Iris pigment epithelial cell (primary cell): ENCODE data around the gene TEAD1.
A peak's percentile ranks its signal among the peaks of the same experiment; 100 is the strongest.

Experiments
- DNase-seq: peaks from one replicate; pipeline ENCODE4 v3.0.0-alpha.2; 2011; ENCODE audit warnings: low read depth

The TEAD1 gene

DNA sequence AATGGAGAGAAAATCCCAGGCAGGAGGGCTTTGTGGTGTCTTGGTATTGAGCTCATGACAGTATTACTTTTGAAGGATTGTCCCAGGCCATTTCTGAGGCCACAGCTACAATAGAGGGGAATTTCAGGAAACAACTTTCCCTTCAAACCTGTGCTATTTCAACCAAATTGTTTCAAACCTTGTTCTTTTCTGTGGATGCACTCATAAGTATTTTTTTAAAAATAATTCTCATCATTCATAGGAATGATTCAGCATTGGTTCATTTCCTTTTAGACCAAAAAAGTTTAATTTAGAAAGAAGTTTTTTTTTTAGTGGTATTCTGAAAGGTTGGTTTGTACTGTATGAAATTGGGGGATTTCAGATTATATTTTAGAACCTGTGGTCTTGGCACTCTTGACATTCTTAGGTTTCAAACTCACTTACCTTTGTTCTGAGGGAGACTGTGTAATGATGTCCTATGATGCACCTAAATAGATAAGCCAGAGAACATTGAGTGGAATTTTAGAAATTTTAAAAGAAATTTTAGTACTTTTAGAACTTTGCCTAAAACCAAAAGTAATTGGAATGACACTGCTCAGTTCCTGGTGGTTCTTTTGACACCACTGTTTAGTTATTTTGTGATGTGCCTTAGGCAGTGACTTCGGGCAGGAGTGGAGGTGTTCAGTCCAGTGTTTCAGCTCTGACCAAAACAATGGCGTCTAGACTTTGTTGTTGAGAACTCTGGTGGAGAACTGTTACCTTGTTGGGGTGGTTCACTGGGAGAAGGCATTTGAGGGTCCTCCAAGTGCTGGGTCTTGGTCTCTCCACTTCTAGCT, 12.2 kb downstream of the TEAD1 start:
- no peak for DNase-seq

GRCh38 chr11:12687216-12687623, 13.0 kb downstream of the TEAD1 start:
- no peak for DNase-seq

DNA sequence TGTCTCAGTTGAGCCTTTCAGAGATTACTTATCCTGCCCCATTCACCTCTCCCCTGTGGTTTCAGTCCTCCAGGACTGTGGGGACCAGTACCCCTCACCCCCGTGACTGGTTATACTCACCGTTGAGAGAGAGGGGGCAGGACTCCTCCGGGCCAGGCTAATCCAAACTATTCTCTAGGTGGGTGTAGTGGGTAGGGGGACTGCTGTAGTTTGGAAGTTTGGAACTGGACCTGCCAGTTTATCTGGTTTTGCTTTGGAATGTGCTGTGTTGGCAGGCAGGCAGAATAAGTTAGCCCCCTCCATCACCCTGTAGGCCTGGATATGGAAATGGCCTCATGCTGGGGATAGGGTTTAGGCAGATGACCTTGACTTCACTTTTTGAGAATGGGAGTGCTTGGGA, 13.5 kb downstream of the TEAD1 start:
- DNase-seq = no peak

DNA sequence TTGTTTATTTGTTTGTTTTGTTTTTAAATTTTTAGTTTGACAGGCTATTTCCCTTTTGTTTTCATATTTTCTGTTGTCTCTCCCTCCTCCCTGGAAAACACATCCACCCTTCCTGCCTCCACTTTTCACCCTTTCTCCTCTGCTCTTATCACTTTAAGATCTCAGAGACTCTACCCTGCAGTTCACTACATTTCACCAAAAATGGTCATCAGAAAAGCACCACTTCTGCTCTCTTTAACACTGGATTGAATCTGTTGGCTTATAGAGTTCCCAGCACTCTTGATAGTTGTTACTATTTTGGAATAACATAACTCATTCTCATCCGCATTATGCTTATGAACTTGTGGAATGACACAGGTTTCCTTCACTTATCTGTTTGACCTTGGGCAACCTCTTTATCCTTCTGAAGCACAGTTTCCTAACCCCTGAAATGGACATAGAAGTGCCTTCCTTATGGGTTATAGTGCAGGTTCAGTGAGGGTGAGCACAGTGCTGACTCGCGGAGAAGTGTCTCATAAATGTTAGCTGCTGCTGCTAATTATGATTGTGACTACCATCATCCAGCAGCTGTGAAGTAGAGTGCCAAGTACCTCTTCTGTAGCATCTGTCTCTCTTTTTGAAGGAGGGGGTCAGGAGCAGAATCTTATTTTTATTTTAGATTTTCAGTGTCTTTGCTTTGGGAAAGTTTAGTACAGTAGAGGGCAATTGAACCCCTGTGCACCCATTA, 15.0 kb downstream of the TEAD1 start:
- no peak for DNase-seq

DNA sequence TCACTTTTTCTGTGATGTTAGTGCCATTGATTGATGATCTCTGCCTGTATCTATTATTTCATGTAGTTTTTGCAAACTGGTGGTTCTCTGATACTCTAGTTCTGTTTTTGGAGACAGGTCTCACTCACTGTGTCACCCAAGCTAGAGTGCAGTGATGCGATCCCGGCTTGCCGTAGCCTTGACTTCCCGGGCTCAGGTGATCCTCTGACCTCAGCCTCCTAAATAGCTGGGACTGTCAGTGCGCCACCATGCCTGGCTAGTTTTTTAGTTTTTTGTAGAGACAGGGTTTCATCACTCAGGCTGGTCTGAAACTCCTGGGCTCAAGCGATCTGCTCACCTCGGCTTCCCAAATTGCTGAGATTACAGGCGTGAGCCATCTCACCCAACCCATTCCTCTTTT, 16.4 kb downstream of the TEAD1 start:
- no peak for DNase-seq

DNA sequence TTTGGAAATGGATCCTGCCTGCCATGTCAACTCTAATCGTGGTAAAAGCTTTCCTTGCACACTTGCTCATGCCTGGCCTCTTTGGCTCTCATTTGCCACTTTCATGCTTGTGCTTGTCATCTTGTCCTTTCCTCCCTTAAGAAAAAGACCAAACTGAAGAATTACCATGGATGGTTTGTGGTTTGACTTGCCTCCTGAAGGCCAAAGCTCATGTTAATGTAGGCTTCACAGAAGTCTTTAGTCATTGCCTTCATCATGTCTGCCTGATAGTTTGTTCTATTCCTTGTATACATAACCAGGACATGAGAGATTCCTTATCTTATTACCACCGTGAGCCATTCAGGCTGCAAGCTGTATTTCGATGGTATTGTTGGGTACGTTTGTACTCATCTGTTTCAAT, 17.3 kb downstream of the TEAD1 start:
- peak; percentile 76 for DNase-seq

DNA sequence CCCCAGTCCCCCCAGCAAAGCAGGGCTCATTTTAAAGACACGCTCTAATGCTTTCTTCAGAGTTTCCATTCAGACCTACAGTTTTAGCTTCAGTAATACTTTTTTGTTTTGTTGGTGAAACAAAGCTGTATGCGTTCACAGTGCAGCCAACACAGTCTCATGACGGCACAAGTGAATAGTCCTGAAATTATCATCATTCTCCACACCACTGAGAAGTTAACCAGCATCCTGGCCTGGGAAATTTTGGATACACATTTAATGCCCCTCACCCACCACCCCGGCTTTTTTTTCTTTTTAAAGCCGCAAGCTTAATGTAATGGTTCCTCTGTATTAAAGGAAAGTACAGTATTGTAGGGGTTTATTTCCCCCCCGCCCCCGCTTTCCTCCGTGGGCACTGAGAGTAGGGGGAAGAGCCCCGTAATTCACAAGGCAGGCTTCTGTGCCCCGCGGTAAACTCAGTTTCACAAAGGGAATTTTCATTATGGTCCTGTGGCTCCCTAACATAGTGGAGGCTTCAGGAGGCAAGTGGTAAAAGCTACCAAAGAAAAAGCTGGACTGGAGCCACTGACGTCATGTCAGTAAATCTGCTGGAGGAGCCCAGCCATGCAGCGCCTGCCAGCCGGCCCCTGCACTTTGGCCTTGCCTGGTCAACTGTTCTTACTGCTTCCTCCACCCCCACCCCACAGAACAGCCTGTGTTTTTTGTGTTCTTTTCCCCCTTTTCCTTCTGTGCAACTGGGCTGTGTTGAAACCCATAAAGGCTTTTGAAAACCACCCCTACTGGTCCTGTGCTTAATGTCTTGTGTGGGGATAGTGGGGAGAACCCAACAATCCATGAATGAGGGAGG, 18.2 kb downstream of the TEAD1 start:
- DNase-seq = peak; percentile 96

- DNase-seq = no peak
Measured at GRCh38 chr11:12693094-12693478, 18.9 kb downstream of the TEAD1 start.

DNA sequence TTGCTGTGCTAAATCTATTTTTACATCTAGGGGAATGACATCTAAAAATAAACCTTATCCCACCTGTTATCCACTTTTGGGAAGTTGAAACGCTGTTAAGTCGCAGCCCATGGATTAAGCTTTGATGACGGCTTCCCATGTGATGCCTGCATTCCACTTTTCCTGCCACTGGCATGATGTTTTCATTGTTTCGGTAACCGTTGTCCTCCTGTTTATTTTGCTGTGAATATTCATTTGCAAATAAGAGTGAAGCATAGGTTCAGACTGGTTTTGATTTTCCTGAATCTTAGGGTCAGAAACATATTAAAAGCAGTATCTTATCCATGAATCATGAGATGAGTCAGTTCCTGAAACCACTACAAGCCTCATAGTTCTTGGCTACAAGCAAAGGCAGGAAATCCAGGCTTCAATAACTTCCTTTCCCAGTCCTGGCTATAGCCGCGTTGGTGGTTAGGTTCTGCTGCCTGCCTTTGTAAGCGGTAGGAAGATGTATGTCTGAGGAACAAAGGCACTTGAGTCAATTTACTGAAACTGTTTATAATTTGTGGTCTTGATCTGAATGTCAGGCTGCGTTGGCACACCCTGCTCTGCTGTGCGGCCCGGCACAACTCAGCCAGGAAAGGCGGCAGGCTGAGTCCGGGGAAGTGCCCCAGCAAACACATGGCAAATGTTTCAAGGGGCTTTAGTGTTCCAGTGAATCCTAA, 19.4 kb downstream of the TEAD1 start:
- DNase-seq = peak; percentile 99

DNA sequence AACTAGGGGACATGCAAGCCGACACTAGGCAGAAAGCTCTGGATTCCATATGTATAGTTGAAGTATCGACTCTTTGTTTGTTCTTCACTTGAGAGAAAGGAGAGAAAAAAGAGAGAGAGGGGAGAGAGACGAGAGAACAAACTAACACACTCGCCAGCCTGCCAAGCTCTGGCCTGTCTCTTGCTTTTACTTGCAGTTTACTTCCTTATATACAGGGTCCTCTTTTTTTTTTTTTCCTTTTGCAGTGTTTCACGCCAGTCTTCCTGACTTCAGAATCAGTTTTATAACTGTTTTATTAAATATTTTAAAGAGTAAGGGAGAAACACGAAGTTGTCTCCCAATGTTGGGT, 19.9 kb downstream of the TEAD1 start:
- peak; percentile 59 for DNase-seq

DNA sequence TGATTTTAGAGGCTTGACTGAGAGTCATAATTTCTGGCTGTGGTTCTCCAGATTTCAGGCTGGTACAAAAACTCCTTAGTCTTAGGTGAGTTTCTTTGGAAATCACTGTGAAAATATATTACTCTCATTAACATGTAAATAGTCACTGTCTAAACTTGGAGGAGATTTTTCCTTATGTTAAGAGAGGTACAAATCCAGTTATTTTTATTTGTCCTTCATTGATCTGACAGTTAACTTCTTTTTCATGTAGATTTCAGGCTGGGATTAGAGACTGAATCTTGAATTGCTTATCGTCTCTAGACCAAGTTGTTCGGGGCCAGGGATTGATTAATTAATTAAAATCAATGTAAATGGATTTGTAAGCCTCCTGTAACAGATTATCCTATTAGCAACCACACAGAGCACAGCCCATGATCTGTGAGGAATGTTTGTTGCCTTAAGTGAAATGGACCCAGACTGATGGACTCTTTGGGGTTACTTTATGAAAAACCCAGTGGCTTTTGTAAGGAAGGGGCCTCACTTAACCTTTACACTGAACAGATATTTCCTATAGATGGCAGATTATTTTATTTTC, 21.1 kb downstream of the TEAD1 start:
- DNase-seq = no peak

GRCh38 chr11:12695873-12696272, 21.7 kb downstream of the TEAD1 start:
- DNase-seq = no peak

DNA sequence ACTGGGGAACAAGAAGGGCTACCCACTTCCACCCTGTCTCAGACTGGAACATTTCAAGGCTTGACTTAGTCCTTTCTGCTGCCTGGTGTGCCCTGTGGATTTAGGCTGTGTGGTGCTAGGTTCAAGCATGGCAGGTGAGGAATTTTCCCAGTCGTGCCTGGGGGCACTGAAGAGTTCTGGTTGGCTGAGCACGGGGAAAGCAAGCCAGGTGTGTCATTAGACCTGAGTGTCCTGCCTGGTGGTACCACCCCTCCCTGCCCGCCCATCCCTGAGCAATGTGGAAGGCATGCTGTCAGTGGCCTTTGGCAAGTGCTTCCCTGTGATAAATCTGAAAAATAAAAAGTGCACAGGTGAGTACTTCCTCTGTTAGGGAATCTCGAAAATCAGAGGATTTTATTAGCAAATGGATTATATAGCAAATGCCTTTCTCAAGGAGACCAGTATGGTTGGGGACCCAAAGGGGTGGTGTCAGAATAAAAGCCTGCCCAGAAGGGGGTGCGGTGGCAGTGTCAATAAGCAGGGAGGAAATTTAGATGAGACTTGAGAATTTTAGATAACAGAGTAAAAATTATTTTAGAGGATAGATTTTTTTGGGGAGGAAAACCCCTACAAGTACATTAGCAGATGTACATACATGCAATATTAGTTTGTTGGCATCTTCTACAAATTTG, 22.8 kb downstream of the TEAD1 start:
- DNase-seq = no peak

GRCh38 chr11:12698048-12698447, 23.8 kb downstream of the TEAD1 start:
- DNase-seq = no peak

DNA sequence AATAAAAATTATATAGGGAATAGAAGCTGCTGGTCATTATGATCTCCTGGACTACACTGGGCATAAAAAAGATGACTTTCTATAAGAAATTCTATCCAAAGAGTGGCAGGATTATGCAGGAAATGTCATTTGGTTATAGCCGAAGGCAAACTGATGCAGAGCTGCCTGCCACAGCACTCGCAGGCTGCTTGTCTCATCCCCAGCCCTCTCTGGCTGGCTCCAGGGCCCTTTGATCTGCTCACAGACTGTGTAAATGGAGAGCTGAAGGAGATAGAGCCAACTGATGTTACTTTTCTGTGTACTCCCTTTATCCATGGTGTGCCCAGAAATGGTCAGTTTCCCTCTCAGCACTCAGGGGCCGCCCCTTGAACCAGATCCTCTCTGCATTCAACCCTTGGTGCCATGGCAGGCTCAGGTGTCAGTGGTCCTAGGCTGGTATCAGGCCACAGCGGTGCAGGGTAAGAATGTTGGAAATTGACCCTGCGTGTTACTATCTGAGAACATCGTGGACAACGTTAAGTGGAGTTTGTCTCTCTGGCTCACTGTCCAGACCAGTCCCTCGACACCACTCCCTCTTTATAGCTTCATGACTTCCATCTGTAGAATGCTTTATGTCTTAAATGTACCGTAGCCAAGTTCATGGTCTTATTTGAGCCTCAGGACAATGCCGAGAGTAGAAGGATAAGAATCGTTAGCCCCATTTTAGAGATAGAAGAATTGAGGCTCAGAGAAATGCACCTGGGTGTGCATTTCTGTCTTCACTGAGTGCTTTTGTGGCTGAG, 27.8 kb downstream of the TEAD1 start:
- no peak for DNase-seq

GRCh38 chr11:12702999-12703453, 28.8 kb downstream of the TEAD1 start:
- DNase-seq = no peak

DNA sequence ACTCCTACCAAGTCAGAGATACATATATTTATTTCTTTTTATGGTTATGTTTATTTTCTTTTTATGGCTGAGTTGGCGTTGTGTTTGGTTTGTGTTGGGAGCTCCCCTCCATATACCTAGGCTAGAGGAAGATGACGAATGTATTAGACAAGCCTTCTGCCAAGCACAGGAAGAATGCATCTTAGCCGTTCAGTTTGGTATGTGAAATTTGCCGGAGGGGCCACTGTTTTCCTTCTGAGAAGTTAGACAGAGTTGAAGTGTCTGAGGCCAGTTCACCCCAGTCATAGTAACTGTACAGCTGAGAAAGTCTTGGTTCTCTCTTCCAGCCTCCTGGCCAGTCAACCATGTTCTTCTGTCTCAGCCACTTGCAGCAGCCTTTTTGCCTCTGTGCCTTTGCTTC, 29.8 kb downstream of the TEAD1 start:
- DNase-seq = peak; percentile 92

DNA sequence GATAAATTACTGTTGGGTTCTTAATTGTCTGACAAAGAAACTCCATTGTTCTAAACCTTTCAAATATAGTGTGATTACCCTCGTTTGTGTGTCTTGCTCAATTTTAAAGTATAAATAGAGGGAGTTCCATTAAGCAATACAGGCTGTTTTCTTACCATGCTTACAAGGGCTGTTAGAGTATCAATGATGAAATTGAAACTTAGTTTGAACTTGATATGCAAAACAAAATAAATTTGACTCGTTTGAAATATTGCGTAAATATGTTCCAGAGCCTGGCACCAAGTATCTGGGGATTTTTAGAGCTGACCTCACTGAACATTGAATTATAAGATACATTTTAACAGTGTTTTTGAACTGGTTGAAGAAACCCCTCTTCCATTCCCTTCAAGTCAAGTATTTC, 31.7 kb downstream of the TEAD1 start:
- DNase-seq = peak; percentile 78

- peak; percentile 75 for DNase-seq
Measured at GRCh38 chr11:12706545-12707499, 32.6 kb downstream of the TEAD1 start.
